ENCODE results near the gene LGR5. TPM values are rescaled to one million over a fixed set of nuclear protein-coding genes. Genes with fewer than 3 reads are reported as not detected.

LGR5 gene
- total and polyA plus RNA-seq, 2 of the 13 experiments (the other 11 are each of a cell fraction or from before 2014, with no cell fraction given), result 37.0 to 121 TPM

DNA sequence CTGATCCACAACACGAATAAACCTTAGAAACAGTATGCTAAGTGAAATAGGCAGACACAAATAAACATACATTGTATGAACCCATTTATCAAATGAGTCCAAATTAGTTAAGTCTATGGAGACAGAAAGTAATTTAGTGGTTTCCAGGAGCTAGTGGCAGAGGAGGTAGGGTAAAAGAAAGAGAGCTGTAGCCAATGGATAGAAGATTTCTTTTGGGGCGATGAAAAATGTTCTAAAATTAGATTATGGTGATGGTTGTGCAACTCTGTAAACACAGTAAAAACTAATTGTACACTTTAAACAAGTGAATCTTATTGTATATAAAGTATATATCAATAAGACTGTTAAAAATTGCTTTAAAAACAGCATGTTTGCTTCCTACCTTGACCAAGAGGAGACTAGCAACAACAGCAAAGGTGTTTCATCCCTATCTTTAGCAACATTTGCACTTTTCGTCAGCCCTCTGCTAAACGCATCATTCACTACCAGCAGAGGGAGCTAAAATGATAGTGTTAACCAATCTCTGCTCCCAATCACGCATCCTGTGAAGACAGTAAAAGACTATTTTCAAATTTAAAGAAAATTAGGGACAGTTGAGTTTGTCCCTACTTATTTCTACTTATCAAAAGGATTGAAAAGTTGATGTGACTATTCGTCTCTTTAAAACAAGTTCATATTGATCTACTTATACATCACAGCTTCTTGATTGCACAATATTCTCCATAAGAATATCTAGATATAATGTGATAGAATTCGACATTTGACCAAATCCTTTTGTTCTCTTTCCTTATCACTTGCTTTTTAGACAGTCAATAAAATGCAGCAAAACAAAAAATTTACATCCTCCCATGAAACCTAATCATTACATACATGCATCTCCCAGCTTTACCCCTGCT, 24.0 kb upstream of the LGR5 start:
- no peaks in the 10 kb centered on the region for H4K20me1 ChIP-seq (ENCODE audit: insufficient read depth, low read length)
- peak; percentile 23 for FAIRE-seq
- no peaks in the 10 kb centered on the region for H3K4me1 ChIP-seq (ENCODE audit: insufficient read depth, low read length)
- no peaks in the 10 kb centered on the region for H3K79me2 ChIP-seq (ENCODE audit: insufficient read depth, low read length)
- BruUV-seq (replicated peaks), result no TSS peak
- H2AFZ ChIP-seq (ENCODE audit: low read length), result no peak overlapping the region
- DNase-seq (ENCODE audit: low spot score), result peak; percentile 60
- WGBS (ENCODE audit: low lambda C conversion rate), result 26% methylated on average over 7 of the region's 7 CpGs
- ATAC-seq, result peak; percentile 90
- H3K27ac ChIP-seq (ENCODE audit: extremely low read length, insufficient read depth, low read length), result no peak overlapping the region
- in situ Hi-C loops (cut with HindIII; ENCODE audit: extremely low pct_ligation_motif_present, low pct_unique_long_range_greater_than_20kb), result loop anchor here (10.0 kb wide), 1 partner anchor 339 kb away; the partner anchor contains the start of gene RAB21
- H3K4me2 ChIP-seq (ENCODE audit: low read depth, low read length), result no peak overlapping the region
- peaks cover 25% of the 10 kb centered on the region for H3K9me3 ChIP-seq (ENCODE audit: low read length)
- CTCF ChIA-PET (ENCODE audit: low intra/inter-chr PET ratio, low total read pairs), result interaction anchor here (0.8 to 2.6 kb wide), 4 partner anchors 27 to 331 kb away, joined by 3 to 17 read pairs (median 6); no protein-coding TSS in a partner anchor
- no peak overlapping the region for H3K9ac ChIP-seq (ENCODE audit: insufficient read depth, low read depth, low read length)
- TF ChIP-seq STAG1 (CRISPR knock-in tag; IDR thresholded peaks at IDR 0.05), result peak; percentile 92
- TF ChIP-seq CEBPB (IDR thresholded peaks at IDR 0.05; ENCODE audit: borderline replicate concordance, low read depth, low read length), result peak; percentile 76
- TF ChIP-seq RAD21 (CRISPR knock-in tag; IDR thresholded peaks at IDR 0.05), result peak; percentile 68
- no peak for TF ChIP-seq CREB1 (IDR thresholded peaks at IDR 0.05)
- TF ChIP-seq CREB1 (CRISPR knock-in tag; IDR thresholded peaks at IDR 0.05), result 0 out of 2 replicates have a peak, but pooled peaks have one; percentile 44
- TF ChIP-seq MYPOP (CRISPR knock-in tag; IDR thresholded peaks at IDR 0.05), result no peak
- peak; percentile 66; the same call in 1 of the 2 replicates for TF ChIP-seq CEBPG (CRISPR knock-in tag; IDR thresholded peaks at IDR 0.05)
- TF ChIP-seq SOX5 (CRISPR knock-in tag; IDR thresholded peaks at IDR 0.05; ENCODE audit: borderline replicate concordance), result 0 out of 2 replicates have a peak, but pooled peaks have one; percentile 13
- TF ChIP-seq CTCF (CRISPR knock-in tag; IDR thresholded peaks at IDR 0.05), result peak; percentile 87
- peak; percentile 80; the same call in 1 of the 2 replicates for TF ChIP-seq MIXL1 (CRISPR knock-in tag; IDR thresholded peaks at IDR 0.05)
- no peak for TF ChIP-seq HCFC1 (IDR thresholded peaks at IDR 0.05; ENCODE audit: low read depth, low read length)
- TF ChIP-seq FOXA3 (CRISPR knock-in tag; IDR thresholded peaks at IDR 0.05), result peak; percentile 27; the same call in 1 of the 2 replicates
- TF ChIP-seq RXRB (CRISPR knock-in tag; IDR thresholded peaks at IDR 0.05; ENCODE audit: borderline replicate concordance), result peak; percentile 39; the same call in 1 of the 2 replicates
- TF ChIP-seq ZGPAT (CRISPR knock-in tag; IDR thresholded peaks at IDR 0.05), result 0 out of 2 replicates have a peak, but pooled peaks have one; percentile 30
- peak; percentile 20 to 37; a peak in 1 of 4 replicates for TF ChIP-seq MAFK (conservative IDR thresholded peaks at IDR 0.05 in 1 of 2, IDR thresholded peaks at IDR 0.05 in 1 of 2; ENCODE audit: low read length in 2 of 2)
- no peak for TF ChIP-seq MATR3 (CRISPR knock-in tag; IDR thresholded peaks at IDR 0.05)
- no peak for TF ChIP-seq ZSCAN25 (CRISPR knock-in tag; IDR thresholded peaks at IDR 0.05)
- peak; percentile 91 for TF ChIP-seq SMC3 (IDR thresholded peaks at IDR 0.05; ENCODE audit: low read length)
- TF ChIP-seq ZMYM4 (CRISPR knock-in tag; IDR thresholded peaks at IDR 0.05), result no peak
- TF ChIP-seq CCAR2 (optimal IDR thresholded peaks at IDR 0.05; ENCODE audit: low read depth, low read length), result no peak
- POLR2A ChIA-PET, result no interaction called here
- H3K4me3 ChIP-seq (replicated peaks in 1 of 3; ENCODE audit: insufficient read depth in 1 of 3, low read depth in 2 of 3, low read length in 3 of 3), result no peak overlapping the region
- H3K36me3 ChIP-seq (replicated peaks in 1 of 2; ENCODE audit: control insufficient read depth in 1 of 2, insufficient read depth in 2 of 2, low read length in 2 of 2), result no peaks in the 10 kb centered on the region
- intact Hi-C loops (cut with micrococcal nuclease; ENCODE audit: unreplicated experiment), result loop anchor here (1.0 to 5.0 kb wide), 4 partner anchors 27 to 221 kb away; no protein-coding TSS in a partner anchor
- no peaks in the 10 kb centered on the region for H3K27me3 ChIP-seq (ENCODE audit: control insufficient read depth in 1 of 2, insufficient read depth in 2 of 2, low read length in 2 of 2)
